Sigmoid colon (tissue), 7 donors: ENCODE measurements around the gene ANP32E. TPM values are rescaled to one million over a fixed set of nuclear protein-coding genes. Genes with fewer than 3 reads are reported as not detected.

ENCODE experiments used
- DNase-seq: peaks from one replicate; pipeline ENCODE4 v3.0.0-alpha.2; 2019
- H3K27ac ChIP-seq, 4 donors: fragments of 200-600 bp; sonication (generic); one replicate each; pipeline ENCODE4 v1.5.1; 2016 to 2019; ENCODE audit warnings: mild to moderate bottlenecking in 1 of 4
- H3K27me3 ChIP-seq, 3 donors: fragments of 200-600 bp; sonication (generic); one replicate each; pipeline ENCODE4 v1.5.1; 2019; ENCODE audit warnings: mild to moderate bottlenecking in 1 of 3
- H3K36me3 ChIP-seq, 4 donors: fragments of 200-600 bp; sonication (generic); one replicate each; pipeline ENCODE4 v1.5.1; 2016 to 2019
- H3K4me1 ChIP-seq, 4 donors: fragments of 200-600 bp; sonication (generic); one replicate each; pipeline ENCODE4 v1.5.1; 2017 to 2019
- H3K4me3 ChIP-seq, 4 donors: fragments of 200-600 bp; sonication (generic); one replicate each; pipeline ENCODE4 v1.5.1; 2017 to 2019; ENCODE audit warnings: mild to moderate bottlenecking in 2 of 4, moderate library complexity in 1 of 4
- H3K9me3 ChIP-seq, 4 donors: fragments of 200-600 bp in 3 of 4; sonication (generic) in 3 of 4; one replicate each; pipeline versions ENCODE4 v1.5.1 to v1.6.1; 2013 to 2019
- CTCF ChIP-seq, 4 experiments: fragments of 450-650 bp in 3 of 4; fragments of 200-600 bp in 1 of 4; IDR thresholded peaks; one replicate each; pipeline ENCODE4 v1.5.1; 2016 to 2019; ENCODE audit warnings: antibody characterized with exemption in 4 of 4, mild to moderate bottlenecking in 3 of 4, moderate library complexity in 2 of 4
- EP300 ChIP-seq, 4 donors: sonication (generic); formaldehyde crosslinking; IDR thresholded peaks; one replicate each; pipeline ENCODE4 v1.6.1; 2017; ENCODE audit warnings: antibody characterized with exemption in 4 of 4
- POLR2A ChIP-seq, 2 donors: fragments of 450-650 bp; IDR thresholded peaks; one replicate each; pipeline ENCODE4 v1.6.1; 2016; ENCODE audit warnings: antibody characterized with exemption in 2 of 2, mild to moderate bottlenecking in 2 of 2, moderate library complexity in 2 of 2
- POLR2AphosphoS5 ChIP-seq, 4 donors: sonication (generic); formaldehyde crosslinking; IDR thresholded peaks; one replicate each; pipeline ENCODE4 v1.6.1; 2017; ENCODE audit warnings: antibody characterized with exemption in 4 of 4
- WGBS, 2 donors: extraction: QIAGEN DNeasy Blood & Tissue Kit; methylation state at CpG; one replicate each; pipeline ENCODE4 v1.1.7; 2013; 5-methylcytosine and 5-hydroxymethylcytosine counted together
- intact Hi-C: fragments of 100-400 bp; cut with DNase I; formaldehyde crosslinking; loops from one replicate; pipeline ENCODE4 v1.15.1; 2023
- polyA plus RNA-seq, 3 donors: library from polyadenylated mRNA; stranded (reverse); fragments of 200-250 nt; gene quantifications; one replicate each; pipeline ENCODE4 v1.2.3, GENCODE V29; 2013
- total RNA-seq, 4 donors: library from RNA; depleted of rRNA; stranded (reverse); fragments of >200 nt; gene quantifications; one replicate each; pipeline ENCODE4 v1.1.0, GENCODE V29; 2016
- donor health status: healthy with polysubstance abuse.
- donor health status: Bipolar disorder and iron deficiency.
- donor health status: healthy.

ANP32E gene
- total and polyA plus RNA-seq, 7 donors, result 11.4 to 32.6 (median 16.3) TPM

- H3K4me1 ChIP-seq, result peaks cover 0 to 32% (median 10%) of the 10 kb centered on the region in 4 donors
- intact Hi-C loops, result no loop called here
- H3K4me3 ChIP-seq, result no peak overlapping the region
- H3K27me3 ChIP-seq, result peaks cover 0 to 13% (median 0%) of the 10 kb centered on the region in 3 donors
- H3K9me3 ChIP-seq, result no peaks in the 10 kb centered on the region
- peak; percentile 27 for DNase-seq
- H3K27ac ChIP-seq, result peak overlapping the region in 1 of 4 donors; percentile 2
- peaks cover 9 to 33% (median 30%) of the 10 kb centered on the region in 4 donors for H3K36me3 ChIP-seq
- WGBS, 2 donors, result 85% methylated on average over 6 of the region's 6 CpGs
- TF ChIP-seq EP300 (IDR thresholded peaks at IDR 0.05), result no peak
- no peak for TF ChIP-seq POLR2A (IDR thresholded peaks at IDR 0.05)
- TF ChIP-seq POLR2AphosphoS5 (IDR thresholded peaks at IDR 0.05), result no peak
- no peak for TF ChIP-seq CTCF (IDR thresholded peaks at IDR 0.05)
Measured at GRCh38 chr1:150262388-150263320, 26.7 kb upstream of the ANP32E start.

GRCh38 chr1:150261367-150261766, 25.5 kb upstream of the ANP32E start:
- peaks cover 0 to 34% (median 8%) of the 10 kb centered on the region in 4 donors for H3K4me1 ChIP-seq
- intact Hi-C loops, result no loop called here
- 87 to 94% methylated on average over 6 of the region's 6 CpGs for WGBS, 2 donors

GRCh38 chr1:150259758-150260669, 24.1 kb upstream of the ANP32E start:
- 15 to 43% methylated on average over 11 of the region's 11 CpGs for WGBS, 2 donors
- Histone ChIP-seq H3K9me3 (no peaks in the 10 kb centered on the region), H3K27ac (peak overlapping the region in 3 of 4 donors; percentile 73 to 79 (median 76)), H3K4me1 (peaks cover 0 to 42% (median 14%) of the 10 kb centered on the region in 4 donors), H3K4me3 (no peak overlapping the region), H3K36me3 (peaks cover 0 to 11% (median 9%) of the 10 kb centered on the region in 4 donors), H3K27me3 (peaks cover 0 to 14% (median 0%) of the 10 kb centered on the region in 3 donors)
- no peak for TF ChIP-seq CTCF (IDR thresholded peaks at IDR 0.05)
- no peak for TF ChIP-seq POLR2AphosphoS5 (IDR thresholded peaks at IDR 0.05)
- no peak for TF ChIP-seq EP300 (IDR thresholded peaks at IDR 0.05)
- TF ChIP-seq POLR2A (IDR thresholded peaks at IDR 0.05), result no peak
- intact Hi-C loops, result loop anchor here (5.0 kb wide), 1 partner anchor 62 kb away; the partner anchor contains the start of gene PRPF3
- DNase-seq, result peak; percentile 63

More at GRCh38 chr1:150261367-150261766, 25.5 kb upstream of the ANP32E start:
- peaks cover 0 to 14% (median 0%) of the 10 kb centered on the region in 3 donors for H3K27me3 ChIP-seq
- peaks cover 9 to 24% (median 23%) of the 10 kb centered on the region in 4 donors for H3K36me3 ChIP-seq
- no peaks in the 10 kb centered on the region for H3K9me3 ChIP-seq
- peak; percentile 62 for DNase-seq
- TF ChIP-seq POLR2A (IDR thresholded peaks at IDR 0.05), result no peak
- no peak for TF ChIP-seq POLR2AphosphoS5 (IDR thresholded peaks at IDR 0.05)
- TF ChIP-seq CTCF (IDR thresholded peaks at IDR 0.05), result no peak
- TF ChIP-seq EP300 (IDR thresholded peaks at IDR 0.05), result no peak
- H3K4me3 ChIP-seq, result no peak overlapping the region
- no peak overlapping the region for H3K27ac ChIP-seq

- intact Hi-C loops, result loop anchor here (5.0 kb wide), 1 partner anchor 63 kb away; the partner anchor contains the start of gene PRPF3
- Histone ChIP-seq H3K4me1 (peaks cover 0 to 42% (median 14%) of the 10 kb centered on the region in 4 donors), H3K36me3 (peaks cover 0 to 3% (median 2%) of the 10 kb centered on the region in 4 donors), H3K4me3 (no peak overlapping the region), H3K27me3 (peaks cover 0 to 14% (median 0%) of the 10 kb centered on the region in 3 donors), H3K9me3 (no peaks in the 10 kb centered on the region), H3K27ac (peak overlapping the region; percentile 9 to 79 (median 74))
- WGBS, 2 donors, result 23 to 75% methylated on average over 4 of the region's 4 CpGs
- peak; percentile 69 for DNase-seq
- TF ChIP-seq CTCF (IDR thresholded peaks at IDR 0.05) (no peak), POLR2A (IDR thresholded peaks at IDR 0.05) (no peak), POLR2AphosphoS5 (IDR thresholded peaks at IDR 0.05) (no peak), EP300 (IDR thresholded peaks at IDR 0.05) (no peak)
Measured at GRCh38 chr1:150259217-150259616, 23.3 kb upstream of the ANP32E start.
